B cell (primary cell): ENCODE results near the gene ITGB7.

Experiments used
- CTCF ChIP-seq: fragments of 200-600 bp; IDR thresholded peaks from one replicate; pipeline ENCODE4 v1.8.0; 2022; ENCODE audit warnings: antibody characterized with exemption, mild to moderate bottlenecking
- EZH2 ChIP-seq: IDR thresholded peaks from 2 replicates; pipeline ENCODE4 v1.6.1; 2012; ENCODE audit warnings: borderline replicate concordance, low read depth, mild to moderate bottlenecking, moderate library complexity, low read length; ENCODE audit not compliant: insufficient read depth, poor library complexity, severe bottlenecking

GRCh38 chr12:53232646-53233461 is 25.8 kb upstream of the ITGB7 start:
- TF ChIP-seq CTCF (no peak), EZH2 (no peak)
